PFSK-1 (cell line): ENCODE measurements around the gene HS3ST3A1.

ENCODE experiments used
- FOXP2 ChIP-seq: optimal IDR thresholded peaks from 2 replicates; pipeline ENCODE3; 2011; ENCODE audit warnings: borderline replicate concordance, control low read depth, inconsistent platforms; ENCODE audit not compliant: insufficient read depth; ENCODE audit errors: extremely low read length, extremely low read depth
- POLR2AphosphoS5 ChIP-seq: IDR thresholded peaks from 2 replicates; pipeline ENCODE4 v1.6.1; 2012; ENCODE audit warnings: low read depth, mild to moderate bottlenecking, control low read depth, low read length, moderate library complexity
- REST ChIP-seq, 2 experiments: IDR thresholded peaks; 2 replicates each; pipeline versions ENCODE4 v1.6.1 to v1.8.0; 2011 to 2012; ENCODE audit warnings: low read depth in 2 of 2, low read length in 2 of 2, control low read depth in 1 of 2, inconsistent platforms in 1 of 2, mild to moderate bottlenecking in 1 of 2, moderate library complexity in 1 of 2; ENCODE audit not compliant: insufficient read depth in 1 of 2
- SIN3A ChIP-seq: IDR thresholded peaks from 2 replicates; pipeline ENCODE4 v1.6.1; 2012; ENCODE audit warnings: mild to moderate bottlenecking, low read length, moderate library complexity, borderline replicate concordance; ENCODE audit not compliant: insufficient read depth
- TAF1 ChIP-seq: IDR thresholded peaks from 2 replicates; pipeline ENCODE4 v1.6.1; 2012; ENCODE audit warnings: low read length, control low read depth, borderline replicate concordance; ENCODE audit not compliant: insufficient read depth

GRCh38 chr17:13580790-13581189 lies 20.9 kb downstream of the HS3ST3A1 start:
- no peak for TF ChIP-seq POLR2AphosphoS5
- no peak for TF ChIP-seq TAF1
- TF ChIP-seq FOXP2: no peak
- TF ChIP-seq SIN3A: no peak
- no peak for TF ChIP-seq REST (IDR thresholded peaks at IDR 0.05; ENCODE audit: insufficient read depth in 1 of 2, low read depth in 2 of 2, low read length in 2 of 2)
